MM.1S (cell line): ENCODE data around the gene PHETA1.

ENCODE experiments used
- DNase-seq: peaks from one replicate; pipeline ENCODE4 v3.0.0-alpha.2; 2015
- H2AFZ ChIP-seq: fragments of 300-600 bp; sonication (generic); 2 replicates; pipeline ENCODE4 v1.6.0; 2016; ENCODE audit warnings: antibody characterized with exemption, low read length
- H3F3A ChIP-seq: fragments of 300-600 bp; sonication (generic); 2 replicates; pipeline ENCODE4 v1.6.1; 2016; ENCODE audit warnings: mild to moderate bottlenecking, antibody characterized with exemption, low read length, moderate library complexity, mixed read lengths; ENCODE audit not compliant: insufficient read depth
- H3K27ac ChIP-seq: fragments of 300-600 bp; sonication (generic); 2 replicates; pipeline ENCODE4 v1.5.1; 2016; ENCODE audit warnings: mild to moderate bottlenecking, low read length
- H3K27me3 ChIP-seq: fragments of 300-600 bp; sonication (generic); replicated peaks from 2 replicates; pipeline ENCODE4 v1.6.0; 2016; ENCODE audit warnings: low read length; ENCODE audit not compliant: insufficient read depth
- H3K36me3 ChIP-seq: fragments of 300-600 bp; sonication (generic); replicated peaks from 2 replicates; pipeline ENCODE4 v1.6.1; 2016; ENCODE audit warnings: mild to moderate bottlenecking, low read length, mixed read lengths; ENCODE audit not compliant: insufficient read depth
- H3K4me1 ChIP-seq: fragments of 300-600 bp; sonication (generic); 2 replicates; pipeline ENCODE4 v1.6.1; 2016; ENCODE audit warnings: low read length, mixed read lengths
- H3K4me2 ChIP-seq: fragments of 300-600 bp; sonication (generic); 2 replicates; pipeline ENCODE4 v1.6.0; 2016; ENCODE audit warnings: low read depth, low read length
- H3K4me3 ChIP-seq: fragments of 300-600 bp; sonication (generic); 2 replicates; pipeline ENCODE4 v1.5.1; 2016; ENCODE audit warnings: low read length, mixed read lengths
- H3K79me2 ChIP-seq: fragments of 300-600 bp; sonication (generic); 2 replicates; pipeline ENCODE4 v1.6.1; 2016; ENCODE audit warnings: mixed run types, low read length, mixed read lengths
- H3K9ac ChIP-seq: fragments of 300-600 bp; sonication (generic); 2 replicates; pipeline ENCODE4 v1.6.1; 2016; ENCODE audit warnings: low read length, mixed read lengths
- H3K9me2 ChIP-seq: fragments of 300-600 bp; sonication (generic); replicated peaks from 2 replicates; pipeline ENCODE4 v1.6.1; 2016; ENCODE audit warnings: mild to moderate bottlenecking, low read length, mixed read lengths; ENCODE audit not compliant: insufficient read depth
- H3K9me3 ChIP-seq: fragments of 300-600 bp; sonication (generic); replicated peaks from 2 replicates; pipeline ENCODE4 v1.6.1; 2016; ENCODE audit warnings: mild to moderate bottlenecking, low read length, mixed read lengths; ENCODE audit not compliant: insufficient read depth
- H4K20me1 ChIP-seq: fragments of 300-600 bp; sonication (generic); 2 replicates; pipeline ENCODE4 v1.6.1; 2016; ENCODE audit warnings: mild to moderate bottlenecking, low read length, moderate library complexity, mixed read lengths; ENCODE audit not compliant: insufficient read depth
- EZH2 ChIP-seq: fragments of 300-600 bp; sonication (generic); optimal IDR thresholded peaks from 2 replicates; pipeline ENCODE3; 2017; ENCODE audit warnings: low read depth, mild to moderate bottlenecking, antibody characterized with exemption, low read length, mixed read lengths
- EZH2phosphoT487 ChIP-seq: fragments of 300-600 bp; sonication (generic); IDR thresholded peaks from 2 replicates; pipeline ENCODE4 v1.6.1; 2018; ENCODE audit warnings: antibody characterized with exemption, low read length
- TF ChIP-seq, protein P1 (sequence below): fragments of 300-600 bp; sonication (generic); IDR thresholded peaks from 2 replicates; pipeline ENCODE4 v1.5.1; 2016; ENCODE audit warnings: antibody characterized with exemption, low read length, mixed read lengths

Gene PHETA1

DNA sequence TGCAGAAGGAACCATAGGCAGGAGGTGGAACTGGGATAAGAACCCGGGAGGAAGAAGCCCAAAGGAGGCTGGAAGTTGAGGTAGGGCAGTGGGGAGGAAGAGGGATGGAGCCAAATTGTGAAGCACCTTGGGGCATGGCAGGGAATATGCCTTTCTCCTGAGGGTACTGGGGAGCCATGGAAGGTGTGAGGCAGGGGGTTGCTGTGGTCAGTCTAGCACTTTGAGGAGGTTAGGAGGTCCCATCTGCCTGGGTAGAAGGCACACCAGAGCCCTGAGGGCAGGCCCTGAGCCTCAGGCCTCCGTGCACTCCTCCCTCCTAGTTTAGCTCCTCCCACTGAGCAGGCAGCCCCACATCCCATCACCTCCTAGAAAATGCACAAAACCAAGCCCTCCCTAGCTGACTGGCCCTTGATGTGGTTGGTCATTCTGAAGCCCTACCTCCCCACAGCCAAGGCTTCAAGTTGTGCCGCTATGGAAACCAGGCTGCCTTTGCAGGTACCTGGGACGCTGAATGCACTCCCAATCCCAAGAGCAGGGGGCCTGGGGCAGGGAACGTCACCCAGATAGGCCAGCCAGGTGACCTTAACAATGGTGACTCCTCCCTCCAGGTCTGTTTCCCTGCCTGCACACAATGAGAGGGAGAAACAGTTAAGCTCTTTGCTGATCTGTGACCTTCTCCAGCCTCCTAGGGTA, 15.1 kb downstream of the PHETA1 start:
- DNase-seq = no peak
- H3K9me3 ChIP-seq = no peaks in the 10 kb centered on the region
- no peaks in the 10 kb centered on the region for H3K79me2 ChIP-seq
- H2AFZ ChIP-seq = no peak overlapping the region
- H3K4me1 ChIP-seq = no peaks in the 10 kb centered on the region
- H3K27ac ChIP-seq = no peak overlapping the region
- H3K4me3 ChIP-seq = no peak overlapping the region
- TF ChIP-seq EZH2 (no peak), EZH2phosphoT487 (no peak)
- TF ChIP-seq, protein P1, sequence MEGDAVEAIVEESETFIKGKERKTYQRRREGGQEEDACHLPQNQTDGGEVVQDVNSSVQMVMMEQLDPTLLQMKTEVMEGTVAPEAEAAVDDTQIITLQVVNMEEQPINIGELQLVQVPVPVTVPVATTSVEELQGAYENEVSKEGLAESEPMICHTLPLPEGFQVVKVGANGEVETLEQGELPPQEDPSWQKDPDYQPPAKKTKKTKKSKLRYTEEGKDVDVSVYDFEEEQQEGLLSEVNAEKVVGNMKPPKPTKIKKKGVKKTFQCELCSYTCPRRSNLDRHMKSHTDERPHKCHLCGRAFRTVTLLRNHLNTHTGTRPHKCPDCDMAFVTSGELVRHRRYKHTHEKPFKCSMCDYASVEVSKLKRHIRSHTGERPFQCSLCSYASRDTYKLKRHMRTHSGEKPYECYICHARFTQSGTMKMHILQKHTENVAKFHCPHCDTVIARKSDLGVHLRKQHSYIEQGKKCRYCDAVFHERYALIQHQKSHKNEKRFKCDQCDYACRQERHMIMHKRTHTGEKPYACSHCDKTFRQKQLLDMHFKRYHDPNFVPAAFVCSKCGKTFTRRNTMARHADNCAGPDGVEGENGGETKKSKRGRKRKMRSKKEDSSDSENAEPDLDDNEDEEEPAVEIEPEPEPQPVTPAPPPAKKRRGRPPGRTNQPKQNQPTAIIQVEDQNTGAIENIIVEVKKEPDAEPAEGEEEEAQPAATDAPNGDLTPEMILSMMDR = no peak
- H3K4me2 ChIP-seq = no peak overlapping the region
- H3K27me3 ChIP-seq = no peaks in the 10 kb centered on the region
- no peaks in the 10 kb centered on the region for H3F3A ChIP-seq
- no peak overlapping the region for H3K9ac ChIP-seq
- no peaks in the 10 kb centered on the region for H4K20me1 ChIP-seq
- no peaks in the 10 kb centered on the region for H3K9me2 ChIP-seq
- H3K36me3 ChIP-seq = no peaks in the 10 kb centered on the region

DNA sequence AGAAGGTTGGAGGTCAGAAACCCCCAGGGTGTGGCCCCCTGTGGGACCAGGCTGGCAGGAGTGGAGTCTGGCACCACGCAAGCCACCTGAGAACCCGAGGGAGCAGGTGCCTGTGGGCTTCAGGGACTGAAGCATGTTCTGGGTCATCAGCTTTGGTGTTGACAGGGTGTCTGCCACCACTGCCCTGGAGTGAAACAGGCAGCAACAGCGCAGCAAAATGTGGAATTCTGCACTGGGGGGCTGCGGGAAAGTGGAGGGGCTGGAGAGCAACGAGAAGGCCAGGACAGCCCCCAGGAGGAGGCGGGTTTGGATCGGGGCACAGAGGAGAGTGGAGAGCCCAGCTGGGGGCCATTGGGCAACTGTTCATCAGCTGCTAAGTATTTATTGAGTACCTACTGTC, 15.9 kb downstream of the PHETA1 start:
- Histone ChIP-seq H3K4me3 (no peak overlapping the region), H3K27ac (no peak overlapping the region)

DNA sequence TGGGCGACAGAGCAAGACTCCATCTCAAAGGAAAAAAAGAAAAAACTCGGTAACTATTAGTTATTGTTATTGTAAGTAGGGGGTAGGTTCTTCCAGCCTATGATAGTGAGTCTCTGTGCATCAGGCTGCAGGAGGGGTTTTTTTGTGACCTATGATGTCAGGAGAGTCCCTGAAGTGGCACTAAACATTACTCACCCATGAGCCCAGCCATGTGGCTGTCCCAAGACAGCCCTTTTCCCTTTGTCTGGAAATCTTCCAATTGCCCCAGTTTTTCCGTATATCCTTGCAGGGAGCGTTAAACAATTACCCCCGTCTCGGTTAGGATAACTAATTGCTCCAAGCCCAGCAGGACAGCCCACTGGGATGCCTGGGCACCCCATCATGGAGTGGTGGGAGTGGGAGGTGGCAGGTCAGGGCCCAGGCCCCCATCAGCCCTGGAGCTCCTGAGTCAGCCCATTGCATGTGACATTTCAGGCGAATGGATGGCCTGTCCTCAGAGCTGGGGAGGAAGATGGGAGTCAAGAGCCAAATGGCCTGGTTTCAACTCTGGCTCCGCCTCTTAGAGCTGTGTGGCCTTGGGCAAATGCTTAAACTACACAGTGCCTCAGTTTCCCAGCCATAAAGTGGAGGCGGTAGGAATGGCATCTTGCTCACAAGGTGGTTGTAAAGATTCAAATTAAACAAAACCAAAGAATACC, 16.4 kb downstream of the PHETA1 start:
- Histone ChIP-seq H3K36me3 (no peaks in the 10 kb centered on the region), H3K9ac (no peak overlapping the region)

More for the DNA sequence above, 15.9 kb downstream of the PHETA1 start:
- no peak overlapping the region for H3K4me2 ChIP-seq
- H3K9me3 ChIP-seq = no peaks in the 10 kb centered on the region
- H3K27me3 ChIP-seq = no peaks in the 10 kb centered on the region
- H3K79me2 ChIP-seq = no peaks in the 10 kb centered on the region
- no peaks in the 10 kb centered on the region for H3K4me1 ChIP-seq
- no peaks in the 10 kb centered on the region for H3K36me3 ChIP-seq
- no peaks in the 10 kb centered on the region for H4K20me1 ChIP-seq
- TF ChIP-seq, protein P1 = no peak
- TF ChIP-seq EZH2phosphoT487 (no peak), EZH2 (no peak)
- H3F3A ChIP-seq = no peaks in the 10 kb centered on the region
- DNase-seq = no peak
- H3K9me2 ChIP-seq = no peaks in the 10 kb centered on the region
- no peak overlapping the region for H3K9ac ChIP-seq
- no peak overlapping the region for H2AFZ ChIP-seq

More for the DNA sequence above, 16.4 kb downstream of the PHETA1 start:
- Histone ChIP-seq H3K27me3 (no peaks in the 10 kb centered on the region), H3K9me2 (no peaks in the 10 kb centered on the region), H3K79me2 (no peaks in the 10 kb centered on the region), H3K4me2 (no peak overlapping the region), H3F3A (no peaks in the 10 kb centered on the region), H2AFZ (no peak overlapping the region), H3K9me3 (no peaks in the 10 kb centered on the region), H3K4me3 (no peak overlapping the region), H3K4me1 (no peaks in the 10 kb centered on the region), H3K27ac (no peak overlapping the region), H4K20me1 (no peaks in the 10 kb centered on the region)
- TF ChIP-seq, protein P1 = no peak
- TF ChIP-seq EZH2 = no peak
- no peak for TF ChIP-seq EZH2phosphoT487
- no peak for DNase-seq
